ENCODE measurements around the gene HBG2. TPM values are rescaled to one million over a fixed set of nuclear protein-coding genes. Genes with fewer than 3 reads are reported as not detected.

HBG2 gene
- total and polyA plus RNA-seq, 2 experiments from 2014 or later = not detected

DNA sequence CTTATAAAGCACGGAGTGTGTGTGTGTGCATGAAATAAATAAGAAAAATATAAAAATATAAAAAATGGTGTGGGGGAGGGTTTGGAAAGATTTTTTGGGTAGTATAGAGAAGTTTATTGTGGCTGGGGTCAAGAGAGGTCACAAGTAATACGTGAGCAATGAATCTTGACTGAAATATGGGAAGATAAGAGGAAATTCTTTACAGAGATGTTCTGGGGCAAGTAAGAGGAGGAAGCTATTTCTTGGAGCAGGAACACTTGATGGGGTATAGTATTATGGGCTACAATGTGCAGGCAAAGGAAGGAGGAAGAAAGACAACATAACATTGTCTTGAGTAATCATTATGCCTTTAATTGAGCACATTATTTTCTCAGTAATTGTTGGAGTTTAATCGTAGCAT, 22.4 kb downstream of the HBG2 start:
- H4K20me1 ChIP-seq (replicated peaks; ENCODE audit: insufficient read depth) = no peaks in the 10 kb centered on the region
- H3K9me3 Mint-ChIP-seq = no peaks in the 10 kb centered on the region
- H3K9me2 ChIP-seq (ENCODE audit: insufficient read depth) = no peaks in the 10 kb centered on the region
- no peaks in the 10 kb centered on the region for H3K79me2 ChIP-seq (replicated peaks; ENCODE audit: insufficient read depth)
- DNase-seq (ENCODE audit: low spot score) = no peak
- no peaks in the 10 kb centered on the region for H3K27me3 Mint-ChIP-seq (ENCODE audit: insufficient read depth, low read depth, poor library complexity)
- no peak overlapping the region for H3K4me2 ChIP-seq
- no peaks in the 10 kb centered on the region for H3K4me1 ChIP-seq (ENCODE audit: insufficient read depth)
- no peak overlapping the region for H2AFZ ChIP-seq
- no peak overlapping the region for H3K4me3 Mint-ChIP-seq
- no peak overlapping the region for H3K27ac ChIP-seq (ENCODE audit: low read depth)
- H3K36me3 Mint-ChIP-seq (ENCODE audit: low read depth) = no peaks in the 10 kb centered on the region
- H3K27ac Mint-ChIP-seq = no peak overlapping the region
- no peaks in the 10 kb centered on the region for H3K4me1 Mint-ChIP-seq
- no peaks in the 10 kb centered on the region for H3K36me3 ChIP-seq (ENCODE audit: insufficient read depth)
- H3K27me3 ChIP-seq (ENCODE audit: insufficient read depth) = no peaks in the 10 kb centered on the region
- no peaks in the 10 kb centered on the region for H3F3A ChIP-seq (replicated peaks; ENCODE audit: low read depth)
- H3K4me3 ChIP-seq = no peak overlapping the region
- ATAC-seq = no peak
- TF ChIP-seq EZH2 (IDR thresholded peaks at IDR 0.05; ENCODE audit: low read depth, unreplicated experiment) (no peak), REST (IDR thresholded peaks at IDR 0.05; ENCODE audit: unreplicated experiment) (no peak), NANOG (IDR thresholded peaks at IDR 0.05; ENCODE audit: borderline replicate concordance) (no peak), EZH2phosphoT487 (IDR thresholded peaks at IDR 0.05; ENCODE audit: unreplicated experiment) (no peak), JUNB (IDR thresholded peaks at IDR 0.05; ENCODE audit: unreplicated experiment) (no peak), STAT1 (IDR thresholded peaks at IDR 0.05; ENCODE audit: unreplicated experiment) (no peak), CREB1 (CRISPR knock-in tag; IDR thresholded peaks at IDR 0.05; ENCODE audit: low read depth) (no peak), ETS1 (IDR thresholded peaks at IDR 0.05) (no peak), ZNF331 (CRISPR knock-in tag; IDR thresholded peaks at IDR 0.05; ENCODE audit: low read depth) (no peak), ZNF462 (CRISPR knock-in tag; IDR thresholded peaks at IDR 0.05) (no peak), ZNF114 (CRISPR knock-in tag; IDR thresholded peaks at IDR 0.05) (no peak), POLR2AphosphoS5 (IDR thresholded peaks at IDR 0.05; ENCODE audit: low read depth) (no peak)
- TF ChIP-seq, protein P1, sequence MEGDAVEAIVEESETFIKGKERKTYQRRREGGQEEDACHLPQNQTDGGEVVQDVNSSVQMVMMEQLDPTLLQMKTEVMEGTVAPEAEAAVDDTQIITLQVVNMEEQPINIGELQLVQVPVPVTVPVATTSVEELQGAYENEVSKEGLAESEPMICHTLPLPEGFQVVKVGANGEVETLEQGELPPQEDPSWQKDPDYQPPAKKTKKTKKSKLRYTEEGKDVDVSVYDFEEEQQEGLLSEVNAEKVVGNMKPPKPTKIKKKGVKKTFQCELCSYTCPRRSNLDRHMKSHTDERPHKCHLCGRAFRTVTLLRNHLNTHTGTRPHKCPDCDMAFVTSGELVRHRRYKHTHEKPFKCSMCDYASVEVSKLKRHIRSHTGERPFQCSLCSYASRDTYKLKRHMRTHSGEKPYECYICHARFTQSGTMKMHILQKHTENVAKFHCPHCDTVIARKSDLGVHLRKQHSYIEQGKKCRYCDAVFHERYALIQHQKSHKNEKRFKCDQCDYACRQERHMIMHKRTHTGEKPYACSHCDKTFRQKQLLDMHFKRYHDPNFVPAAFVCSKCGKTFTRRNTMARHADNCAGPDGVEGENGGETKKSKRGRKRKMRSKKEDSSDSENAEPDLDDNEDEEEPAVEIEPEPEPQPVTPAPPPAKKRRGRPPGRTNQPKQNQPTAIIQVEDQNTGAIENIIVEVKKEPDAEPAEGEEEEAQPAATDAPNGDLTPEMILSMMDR (conservative IDR thresholded peaks at IDR 0.05; ENCODE audit: low read depth in 2 of 2) = no peak

All from GM23338 (cell line).